GM12892 (cell line): ENCODE data around the gene SPATS1.

Experiments used
- POLR2A ChIP-seq: IDR thresholded peaks from 2 replicates; pipeline ENCODE4 v1.6.1; 2011; ENCODE audit warnings: low read depth, low read length, control low read depth
- POLR2AphosphoS5 ChIP-seq: IDR thresholded peaks from 2 replicates; pipeline ENCODE4 v1.6.1; 2011; ENCODE audit warnings: low read depth, low read length, control low read depth
- TAF1 ChIP-seq: IDR thresholded peaks from 2 replicates; pipeline ENCODE4 v1.6.1; 2011; ENCODE audit warnings: low read depth, mild to moderate bottlenecking, control low read depth, low read length, borderline replicate concordance

DNA sequence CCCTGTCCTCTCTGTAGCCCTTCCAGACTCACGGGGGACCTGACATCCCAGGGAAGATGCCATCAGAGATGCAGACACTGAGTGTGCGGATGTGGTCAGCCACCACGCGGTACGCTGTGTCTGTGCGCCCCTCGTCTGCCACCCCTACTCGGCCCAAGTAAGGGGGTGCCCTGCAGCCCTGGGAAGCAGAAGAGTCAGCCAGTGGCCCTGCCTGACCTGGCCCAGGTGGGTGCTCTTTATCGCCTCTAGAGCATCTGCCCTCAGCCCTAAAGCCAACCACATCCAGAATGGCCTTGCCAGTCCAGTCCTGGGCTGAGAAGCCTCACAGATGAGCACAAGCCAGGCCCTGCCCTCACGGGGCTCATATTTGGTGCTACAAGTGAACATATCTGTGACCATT lies 35.2 kb upstream of the SPATS1 start:
- peak; percentile 41; the same call in 1 of the 2 replicates for TF ChIP-seq POLR2A
- TF ChIP-seq TAF1 = no peak
- TF ChIP-seq POLR2AphosphoS5 = peak; percentile 63; the same call in 1 of the 2 replicates
